ENCODE results near the gene LHX2.

Gene LHX2

GRCh38 chr9:124035001-124035650, 23.6 kb downstream of the LHX2 start:
- DNase-seq: no peak

- DNase-seq: no peak
These were observed 25.0 kb downstream of the LHX2 start for GRCh38 chr9:124036578-124036977.

GRCh38 chr9:124037790-124038189, 26.2 kb downstream of the LHX2 start:
- no peak for DNase-seq

- DNase-seq: no peak
These were observed 26.7 kb downstream of the LHX2 start for GRCh38 chr9:124038239-124038638.

- no peak for DNase-seq
These were observed 27.4 kb downstream of the LHX2 start for GRCh38 chr9:124038790-124039633.

- DNase-seq: no peak
These were observed 28.8 kb downstream of the LHX2 start for GRCh38 chr9:124040186-124040931.

GRCh38 chr9:124040935-124041816, 29.6 kb downstream of the LHX2 start:
- DNase-seq: no peak

GRCh38 chr9:124041817-124042116, 30.2 kb downstream of the LHX2 start:
- DNase-seq: no peak

DNA sequence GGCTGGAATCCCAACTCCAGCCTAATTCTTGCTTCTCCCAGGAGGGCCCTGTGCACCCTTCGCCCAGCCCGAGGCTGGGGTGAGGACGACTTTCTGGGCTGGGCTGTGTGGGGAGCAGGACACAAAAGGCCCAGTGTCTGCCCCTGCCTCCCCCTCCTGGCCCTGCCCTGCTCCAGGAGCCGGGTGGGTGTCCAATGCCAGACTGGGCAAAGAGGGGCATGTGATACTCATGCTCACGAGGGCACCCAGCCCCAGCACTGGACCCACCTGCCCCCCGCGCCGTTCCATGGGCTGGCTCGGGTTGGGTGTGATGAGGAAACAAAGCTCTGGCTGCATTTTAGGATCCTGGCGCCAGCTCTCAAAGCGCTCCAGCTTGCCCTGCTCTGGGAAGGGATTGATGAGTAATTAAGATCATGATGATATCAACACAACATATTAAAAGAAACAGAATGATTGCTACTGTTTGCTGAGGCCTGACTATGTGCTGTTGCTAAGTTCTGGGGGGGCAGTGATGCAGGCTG, 30.7 kb downstream of the LHX2 start:
- DNase-seq: no peak

DNA sequence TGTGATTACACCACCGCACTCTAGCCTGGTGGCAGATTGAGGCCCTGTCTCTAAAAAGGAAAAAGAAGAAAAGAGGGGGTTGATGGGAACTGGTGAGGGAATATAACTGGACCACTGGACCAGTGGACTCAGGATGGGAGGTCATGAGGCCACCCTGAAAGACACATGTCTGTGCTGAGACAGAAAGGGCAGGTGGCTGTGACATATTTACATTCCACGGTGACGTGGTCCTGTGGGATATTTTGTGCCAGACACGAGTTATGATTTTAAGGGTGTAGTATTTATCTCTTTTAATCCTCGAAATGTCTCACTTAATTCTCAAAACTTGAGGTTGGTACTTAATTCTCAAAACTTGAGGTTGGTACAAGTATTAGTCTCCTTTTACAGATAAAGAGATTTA, 32.9 kb downstream of the LHX2 start:
- DNase-seq: no peak

- no peak for DNase-seq
These were observed 33.7 kb downstream of the LHX2 start for GRCh38 chr9:124045076-124045829.

DNA sequence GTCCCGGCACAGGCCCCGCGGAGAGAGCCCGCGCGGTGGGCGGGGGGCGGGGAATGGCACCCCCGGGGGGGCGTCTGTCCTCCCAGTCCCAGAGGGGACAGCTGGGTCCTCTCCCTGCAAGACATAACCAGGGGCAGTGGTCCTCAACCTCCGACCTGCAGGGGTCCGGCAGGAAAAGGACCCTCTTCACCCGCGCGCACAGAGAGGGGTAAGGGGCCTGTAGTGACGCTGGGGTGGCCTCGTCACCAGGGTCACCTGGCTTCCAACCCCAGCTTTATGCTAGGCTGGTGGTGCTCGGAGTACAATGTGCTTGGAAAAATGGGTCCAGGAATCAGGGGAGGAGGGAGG, 34.2 kb downstream of the LHX2 start:
- DNase-seq: no peak

GRCh38 chr9:124046189-124046588, 34.6 kb downstream of the LHX2 start:
- DNase-seq: no peak

GRCh38 chr9:124047251-124047672, 35.7 kb downstream of the LHX2 start:
- DNase-seq: no peak

GRCh38 chr9:124050955-124051354, 39.4 kb downstream of the LHX2 start:
- DNase-seq: no peak

DNA sequence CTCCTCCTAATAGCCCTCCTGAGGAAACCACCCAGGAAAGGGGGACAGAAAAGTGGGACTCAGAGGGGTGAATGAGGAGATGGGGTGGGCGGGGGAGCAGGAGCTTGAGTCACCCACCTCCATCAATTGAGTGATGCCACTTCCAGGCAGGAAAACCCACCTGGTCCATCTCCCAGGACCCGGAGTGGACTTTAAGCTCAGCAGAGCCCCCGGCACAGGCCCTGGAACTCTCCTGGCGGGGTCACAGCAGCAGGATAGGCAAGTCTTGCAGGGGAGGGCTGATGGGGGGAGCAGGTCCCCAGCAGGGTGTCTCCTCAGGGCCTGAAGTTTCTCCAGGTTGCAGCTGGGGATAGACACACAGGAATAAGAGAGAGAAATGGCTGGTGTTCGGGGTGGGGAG, 40.8 kb downstream of the LHX2 start:
- no peak for DNase-seq

GRCh38 chr9:124054582-124055227, 43.1 kb downstream of the LHX2 start:
- peak in 1 of 2 experiments; percentile 25 for DNase-seq

GRCh38 chr9:124060844-124061605, 49.5 kb downstream of the LHX2 start:
- DNase-seq: no peak

DNA sequence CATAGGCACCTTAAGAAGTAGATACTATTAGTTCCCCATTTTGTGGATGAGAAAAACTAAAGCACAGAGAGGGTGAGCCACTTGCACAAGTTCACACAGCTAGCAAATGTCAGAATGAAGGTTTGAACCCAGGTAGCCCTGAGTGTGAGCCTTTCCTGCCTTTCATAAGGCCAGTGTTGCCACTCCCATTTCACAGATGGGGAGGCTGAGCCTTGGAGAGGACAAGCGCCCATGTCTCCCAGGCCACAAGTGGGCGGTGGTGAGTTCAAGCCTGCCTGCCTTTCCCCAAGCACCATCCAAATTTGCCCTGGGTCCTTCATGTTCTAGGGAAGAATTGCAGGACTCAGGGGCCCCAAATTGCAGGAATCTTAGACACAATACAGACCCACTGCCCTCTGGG, 50.6 kb downstream of the LHX2 start:
- DNase-seq: no peak

DNA sequence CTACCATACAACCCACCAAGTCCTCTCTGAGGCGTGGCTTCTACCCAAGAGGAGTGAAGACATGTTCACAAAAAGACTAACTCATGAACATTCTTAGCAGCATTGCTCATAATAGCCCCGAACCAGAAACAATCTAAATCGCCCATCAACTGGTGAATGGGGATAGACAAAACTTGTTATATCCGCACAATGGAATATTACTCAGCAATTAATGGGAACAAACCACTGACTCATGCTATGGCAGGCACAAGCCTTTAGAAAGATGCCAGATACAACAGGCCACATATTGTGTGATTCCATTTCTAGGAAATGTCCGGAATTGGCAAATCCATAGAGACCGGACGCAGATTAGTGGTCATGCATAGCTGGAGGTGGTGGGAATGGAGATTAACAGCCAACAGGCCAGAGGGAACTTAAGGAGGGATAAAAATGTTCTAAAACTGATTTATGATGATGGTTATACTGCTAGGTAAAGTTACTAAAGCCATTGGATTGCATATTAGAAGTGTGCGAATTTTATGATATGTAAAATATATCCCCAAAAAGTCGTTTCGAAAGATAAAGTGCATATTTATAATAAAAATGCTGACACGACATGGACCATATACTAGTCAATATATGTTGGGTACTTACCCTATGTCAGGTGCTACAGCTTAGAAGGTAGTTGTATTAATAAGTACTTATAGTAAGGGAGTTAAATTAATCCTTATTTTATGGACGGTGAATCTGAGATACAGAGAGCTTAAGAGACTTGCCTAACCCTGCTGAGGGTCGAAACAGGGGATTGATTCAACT, 55.4 kb downstream of the LHX2 start:
- DNase-seq: no peak
